ENCODE data around the gene NAP1L4. TPM values are rescaled to one million over a fixed set of nuclear protein-coding genes. Genes with fewer than 3 reads are reported as not detected.

NAP1L4 gene
- total RNA-seq, 1 experiment from 2014 or later: 144 TPM

DNA sequence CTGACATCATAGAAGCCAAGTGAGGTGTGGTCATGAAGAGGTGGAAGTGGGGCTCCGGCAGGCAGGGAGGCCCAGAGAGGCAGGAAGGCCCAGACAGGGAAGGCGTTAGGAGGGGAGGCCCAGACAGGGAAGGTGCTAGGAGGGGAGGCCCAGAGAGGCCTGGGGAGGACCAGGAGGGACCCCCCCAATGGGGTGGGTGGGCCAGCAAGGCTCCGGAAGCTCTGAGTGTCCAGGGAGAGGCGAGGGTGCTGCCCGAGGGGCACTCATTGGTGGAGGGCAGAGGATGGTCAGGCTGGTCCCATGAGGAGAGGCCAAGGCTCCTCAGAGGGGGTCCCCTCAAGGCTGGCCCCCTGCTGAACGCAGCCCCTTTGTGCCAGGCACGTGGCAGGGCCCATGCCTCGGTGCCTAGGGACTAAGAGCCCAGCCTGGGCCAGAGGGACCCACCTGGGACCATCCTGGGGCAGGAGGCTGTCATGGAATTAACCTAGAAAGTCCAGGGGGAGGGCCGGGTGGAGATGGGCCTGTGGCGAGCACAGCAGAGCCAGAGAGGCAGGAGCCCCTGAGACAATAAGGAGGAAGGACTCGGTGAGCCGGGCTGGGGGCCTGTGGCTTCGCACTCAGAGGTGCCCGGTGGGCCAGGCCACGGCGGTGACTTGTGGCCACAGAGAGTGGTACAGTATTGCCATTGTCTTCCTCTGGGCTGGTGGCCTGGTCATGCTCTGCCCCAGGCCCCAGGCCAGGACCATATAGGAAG lies 75.1 kb downstream of the NAP1L4 start:
- DNase-seq (ENCODE audit: low read depth, low spot score): no peak
- ChIA-PET CTCF (no interaction called here), RAD21 (ENCODE audit: low non-redundant PET in 1 of 2, low total read pairs in 2 of 2, uncharacterized antibody in 2 of 2, unreplicated experiment in 2 of 2) (no interaction called here), POLR2A (interaction anchor here (1.3 to 1.4 kb wide), 2 partner anchors 12 kb away, joined by 5 to 6 read pairs; partner anchors contain the start of gene PHLDA2)
- Histone ChIP-seq H3K27me3 (ENCODE audit: insufficient read depth, low read length) (no peaks in the 10 kb centered on the region), H4K20me1 (ENCODE audit: insufficient read depth) (no peaks in the 10 kb centered on the region), H3K9ac (ENCODE audit: low read length) (no peak overlapping the region), H3K4me2 (ENCODE audit: low read length) (no peak overlapping the region), H3K36me3 (ENCODE audit: control insufficient read depth in 1 of 2, insufficient read depth in 2 of 2, low read length in 2 of 2) (no peaks in the 10 kb centered on the region), H3K9me2 (ENCODE audit: insufficient read depth) (no peaks in the 10 kb centered on the region), H3K79me2 (ENCODE audit: insufficient read depth, low read length) (no peaks in the 10 kb centered on the region), H3K4me1 (ENCODE audit: control insufficient read depth in 1 of 2, insufficient read depth in 2 of 2, low read length in 2 of 2) (peaks cover 29% of the 10 kb centered on the region in 2 experiments), H3K4me3 (replicated peaks in 1 of 2; ENCODE audit: low read depth in 1 of 2, low read length in 2 of 2) (no peak overlapping the region), H3K27ac (ENCODE audit: low read depth, low read length) (no peak overlapping the region; the same call in 1 of the 2 replicates), H3K9me3 (ENCODE audit: control insufficient read depth in 1 of 2, insufficient read depth in 1 of 2, low read depth in 1 of 2, low read length in 2 of 2) (no peaks in the 10 kb centered on the region), H2AFZ (ENCODE audit: low read depth, low read length, poor library complexity, severe bottlenecking) (no peak overlapping the region)
- no TSS peak for BruUV-seq (replicated peaks)
- TF ChIP-seq SP1 (IDR thresholded peaks at IDR 0.05; ENCODE audit: low read depth) (no peak), POLR2AphosphoS5 (IDR thresholded peaks at IDR 0.05; ENCODE audit: low read depth, low read length) (no peak), ZNF274 (IDR thresholded peaks at IDR 0.05; ENCODE audit: low read depth, low read length) (no peak), EGR1 (IDR thresholded peaks at IDR 0.05; ENCODE audit: low read depth) (no peak), EZH2 (IDR thresholded peaks at IDR 0.05) (no peak), TCF7L2 (IDR thresholded peaks at IDR 0.05; ENCODE audit: borderline replicate concordance, extremely low read depth, insufficient read depth, insufficient read length) (no peak), FOSL1 (IDR thresholded peaks at IDR 0.05; ENCODE audit: low read depth) (no peak)
- TF ChIP-seq, protein P1, sequence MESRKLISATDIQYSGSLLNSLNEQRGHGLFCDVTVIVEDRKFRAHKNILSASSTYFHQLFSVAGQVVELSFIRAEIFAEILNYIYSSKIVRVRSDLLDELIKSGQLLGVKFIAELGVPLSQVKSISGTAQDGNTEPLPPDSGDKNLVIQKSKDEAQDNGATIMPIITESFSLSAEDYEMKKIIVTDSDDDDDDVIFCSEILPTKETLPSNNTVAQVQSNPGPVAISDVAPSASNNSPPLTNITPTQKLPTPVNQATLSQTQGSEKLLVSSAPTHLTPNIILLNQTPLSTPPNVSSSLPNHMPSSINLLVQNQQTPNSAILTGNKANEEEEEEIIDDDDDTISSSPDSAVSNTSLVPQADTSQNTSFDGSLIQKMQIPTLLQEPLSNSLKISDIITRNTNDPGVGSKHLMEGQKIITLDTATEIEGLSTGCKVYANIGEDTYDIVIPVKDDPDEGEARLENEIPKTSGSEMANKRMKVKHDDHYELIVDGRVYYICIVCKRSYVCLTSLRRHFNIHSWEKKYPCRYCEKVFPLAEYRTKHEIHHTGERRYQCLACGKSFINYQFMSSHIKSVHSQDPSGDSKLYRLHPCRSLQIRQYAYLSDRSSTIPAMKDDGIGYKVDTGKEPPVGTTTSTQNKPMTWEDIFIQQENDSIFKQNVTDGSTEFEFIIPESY (IDR thresholded peaks at IDR 0.05; ENCODE audit: extremely low read depth, insufficient replicate concordance, low read length): no peak
- TF ChIP-seq, protein P2, sequence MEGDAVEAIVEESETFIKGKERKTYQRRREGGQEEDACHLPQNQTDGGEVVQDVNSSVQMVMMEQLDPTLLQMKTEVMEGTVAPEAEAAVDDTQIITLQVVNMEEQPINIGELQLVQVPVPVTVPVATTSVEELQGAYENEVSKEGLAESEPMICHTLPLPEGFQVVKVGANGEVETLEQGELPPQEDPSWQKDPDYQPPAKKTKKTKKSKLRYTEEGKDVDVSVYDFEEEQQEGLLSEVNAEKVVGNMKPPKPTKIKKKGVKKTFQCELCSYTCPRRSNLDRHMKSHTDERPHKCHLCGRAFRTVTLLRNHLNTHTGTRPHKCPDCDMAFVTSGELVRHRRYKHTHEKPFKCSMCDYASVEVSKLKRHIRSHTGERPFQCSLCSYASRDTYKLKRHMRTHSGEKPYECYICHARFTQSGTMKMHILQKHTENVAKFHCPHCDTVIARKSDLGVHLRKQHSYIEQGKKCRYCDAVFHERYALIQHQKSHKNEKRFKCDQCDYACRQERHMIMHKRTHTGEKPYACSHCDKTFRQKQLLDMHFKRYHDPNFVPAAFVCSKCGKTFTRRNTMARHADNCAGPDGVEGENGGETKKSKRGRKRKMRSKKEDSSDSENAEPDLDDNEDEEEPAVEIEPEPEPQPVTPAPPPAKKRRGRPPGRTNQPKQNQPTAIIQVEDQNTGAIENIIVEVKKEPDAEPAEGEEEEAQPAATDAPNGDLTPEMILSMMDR (IDR thresholded peaks at IDR 0.05 in 2 of 3, conservative IDR thresholded peaks at IDR 0.05 in 1 of 3; ENCODE audit: borderline replicate concordance in 1 of 3, insufficient read depth in 1 of 3, low read depth in 2 of 3, low read length in 2 of 3): no peak
- no peak for ATAC-seq
- intact Hi-C loops (cut with micrococcal nuclease): no loop called here

Data from HCT116 (cell line).